GM19438 (cell line): ENCODE results near the gene SESTD1.
"Not testable (repeated sequence)": the region's sequence is repeated elsewhere in the genome, so short reads cannot be mapped to it uniquely, and the experiment has no call there.

ENCODE experiments used
- ATAC-seq: cut with Tn5 transposase; IDR thresholded peaks from one replicate; pipeline ENCODE4 v1.9.1; 2021; ENCODE audit warnings: low read depth; ENCODE audit not compliant: unreplicated experiment

The SESTD1 gene

GRCh38 chr2:179268277-179268925, 3.8 kb upstream of the SESTD1 start:
- no peak for ATAC-seq

- no peak for ATAC-seq
Measured at GRCh38 chr2:179266271-179266670, 1.6 kb upstream of the SESTD1 start.

GRCh38 chr2:179265082-179265510, 464 bp upstream of the SESTD1 start:
- ATAC-seq: no peak

- peak; percentile 38 for ATAC-seq
Measured at GRCh38 chr2:179263446-179264367, 925 bp downstream of the SESTD1 start.

GRCh38 chr2:179263015-179263414, 1.6 kb downstream of the SESTD1 start:
- ATAC-seq: no peak

GRCh38 chr2:179262077-179262660, 2.5 kb downstream of the SESTD1 start:
- ATAC-seq: no peak

GRCh38 chr2:179261151-179261825, 3.3 kb downstream of the SESTD1 start:
- ATAC-seq: no peak

- ATAC-seq: no peak
Measured at GRCh38 chr2:179260224-179260623, 4.4 kb downstream of the SESTD1 start.

GRCh38 chr2:179255129-179255528, 9.5 kb downstream of the SESTD1 start:
- ATAC-seq: no peak

- no peak for ATAC-seq
Measured at GRCh38 chr2:179253226-179253625, 11.4 kb downstream of the SESTD1 start.

- ATAC-seq: peak; percentile 24
Measured at GRCh38 chr2:179252423-179252822, 12.2 kb downstream of the SESTD1 start.

- no peak for ATAC-seq
Measured at GRCh38 chr2:179251870-179252269, 12.8 kb downstream of the SESTD1 start.

GRCh38 chr2:179250848-179251504, 13.7 kb downstream of the SESTD1 start:
- ATAC-seq: no peak

- ATAC-seq: no peak
Measured at GRCh38 chr2:179250095-179250494, 14.5 kb downstream of the SESTD1 start.

GRCh38 chr2:179248024-179248348, 16.6 kb downstream of the SESTD1 start:
- no peak for ATAC-seq

GRCh38 chr2:179247318-179248023, 17.2 kb downstream of the SESTD1 start:
- no peak for ATAC-seq

- ATAC-seq: not testable (repeated sequence)
Measured at GRCh38 chr2:179245843-179246242, 18.8 kb downstream of the SESTD1 start.

- ATAC-seq: no peak
Measured at GRCh38 chr2:179243046-179243445, 21.6 kb downstream of the SESTD1 start.

GRCh38 chr2:179240481-179241451, 23.9 kb downstream of the SESTD1 start:
- no peak for ATAC-seq
